Measurements from ENCODE around the gene SLC6A3. TPM values are rescaled to one million over a fixed set of nuclear protein-coding genes. Genes with fewer than 3 reads are reported as not detected.
A peak's percentile ranks its signal among the peaks of the same experiment; 100 is the strongest.

Gene SLC6A3
- total and polyA plus RNA-seq, 9 of the 15 experiments (the other 6 are each of a cell fraction or from before 2014, with no cell fraction given) = not detected

GRCh38 chr5:1437226-1437829, 7.9 kb downstream of the SLC6A3 start:
- intact Hi-C loops (cut with micrococcal nuclease) (no loop called here), in situ Hi-C loops (cut with MboI) (no loop called here)
- no peaks in the 10 kb centered on the region; the same call in 1 of the 2 replicates for H4K20me1 ChIP-seq (replicated peaks; ENCODE audit: control insufficient read depth, insufficient read depth, low read length)
- FAIRE-seq (no peak), DNase-seq (ENCODE audit: extremely low read depth in 1 of 4, low spot score in 3 of 4) (peak; percentile 36 to 43 (median 39)), ATAC-seq (peak; percentile 87)
- H3K4me2 ChIP-seq (ENCODE audit: insufficient read depth, low read length) = no peak overlapping the region; the same call in 1 of the 2 replicates
- no peaks in the 10 kb centered on the region for H3K9me1 ChIP-seq (ENCODE audit: control insufficient read depth, insufficient read depth, low read length)
- H3K36me3 ChIP-seq (ENCODE audit: control insufficient read depth, insufficient read depth, low read length) = no peaks in the 10 kb centered on the region
- no peak overlapping the region for H3K27ac ChIP-seq (ENCODE audit: extremely low read depth, low read depth, low read length)
- WGBS (ENCODE audit: insufficient coverage, low coverage, missing lambda C conversion rate) = 4% methylated on average over 8 of the region's 11 CpGs
- no peak overlapping the region for H2AFZ ChIP-seq (ENCODE audit: low read depth, low read length)
- H3K79me2 ChIP-seq (ENCODE audit: control insufficient read depth, insufficient read depth, low read length) = no peaks in the 10 kb centered on the region
- H3K4me3 ChIP-seq = no peak overlapping the region
- no peak overlapping the region for H3K9ac ChIP-seq (ENCODE audit: insufficient read depth in 1 of 2, low read depth in 2 of 2, low read length in 2 of 2)
- no peaks in the 10 kb centered on the region for H3K9me3 ChIP-seq (replicated peaks; ENCODE audit: control insufficient read depth, insufficient read depth, low read depth, low read length)
- BruUV-seq (replicated peaks) = no TSS peak
- ChIA-PET CTCF (ENCODE audit: low intra/inter-chr PET ratio) (no interaction called here), POLR2A (no interaction called here)
- H3K4me1 ChIP-seq (replicated peaks in 1 of 2; ENCODE audit: control insufficient read depth in 2 of 2, insufficient read depth in 2 of 2, low read length in 2 of 2) = no peaks in the 10 kb centered on the region; a peak in 1 of 5 replicates
- H3K27me3 ChIP-seq (ENCODE audit: control insufficient read depth in 2 of 2, insufficient read depth in 2 of 2, low read length in 2 of 2) = peaks cover 37 to 68% of the 10 kb centered on the region in 2 experiments
- TF ChIP-seq FOSL1 (tag; conservative IDR thresholded peaks at IDR 0.05) = peak; percentile 42; the same call in 1 of the 2 replicates
- no peak for TF ChIP-seq ZNF140 (CRISPR knock-in tag; IDR thresholded peaks at IDR 0.05)
- TF ChIP-seq, protein P1, sequence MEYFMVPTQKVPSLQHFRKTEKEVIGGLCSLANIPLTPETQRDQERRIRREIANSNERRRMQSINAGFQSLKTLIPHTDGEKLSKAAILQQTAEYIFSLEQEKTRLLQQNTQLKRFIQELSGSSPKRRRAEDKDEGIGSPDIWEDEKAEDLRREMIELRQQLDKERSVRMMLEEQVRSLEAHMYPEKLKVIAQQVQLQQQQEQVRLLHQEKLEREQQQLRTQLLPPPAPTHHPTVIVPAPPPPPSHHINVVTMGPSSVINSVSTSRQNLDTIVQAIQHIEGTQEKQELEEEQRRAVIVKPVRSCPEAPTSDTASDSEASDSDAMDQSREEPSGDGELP (CRISPR knock-in tag; IDR thresholded peaks at IDR 0.05; ENCODE audit: borderline replicate concordance) = peak; percentile 73
- TF ChIP-seq, protein P2, sequence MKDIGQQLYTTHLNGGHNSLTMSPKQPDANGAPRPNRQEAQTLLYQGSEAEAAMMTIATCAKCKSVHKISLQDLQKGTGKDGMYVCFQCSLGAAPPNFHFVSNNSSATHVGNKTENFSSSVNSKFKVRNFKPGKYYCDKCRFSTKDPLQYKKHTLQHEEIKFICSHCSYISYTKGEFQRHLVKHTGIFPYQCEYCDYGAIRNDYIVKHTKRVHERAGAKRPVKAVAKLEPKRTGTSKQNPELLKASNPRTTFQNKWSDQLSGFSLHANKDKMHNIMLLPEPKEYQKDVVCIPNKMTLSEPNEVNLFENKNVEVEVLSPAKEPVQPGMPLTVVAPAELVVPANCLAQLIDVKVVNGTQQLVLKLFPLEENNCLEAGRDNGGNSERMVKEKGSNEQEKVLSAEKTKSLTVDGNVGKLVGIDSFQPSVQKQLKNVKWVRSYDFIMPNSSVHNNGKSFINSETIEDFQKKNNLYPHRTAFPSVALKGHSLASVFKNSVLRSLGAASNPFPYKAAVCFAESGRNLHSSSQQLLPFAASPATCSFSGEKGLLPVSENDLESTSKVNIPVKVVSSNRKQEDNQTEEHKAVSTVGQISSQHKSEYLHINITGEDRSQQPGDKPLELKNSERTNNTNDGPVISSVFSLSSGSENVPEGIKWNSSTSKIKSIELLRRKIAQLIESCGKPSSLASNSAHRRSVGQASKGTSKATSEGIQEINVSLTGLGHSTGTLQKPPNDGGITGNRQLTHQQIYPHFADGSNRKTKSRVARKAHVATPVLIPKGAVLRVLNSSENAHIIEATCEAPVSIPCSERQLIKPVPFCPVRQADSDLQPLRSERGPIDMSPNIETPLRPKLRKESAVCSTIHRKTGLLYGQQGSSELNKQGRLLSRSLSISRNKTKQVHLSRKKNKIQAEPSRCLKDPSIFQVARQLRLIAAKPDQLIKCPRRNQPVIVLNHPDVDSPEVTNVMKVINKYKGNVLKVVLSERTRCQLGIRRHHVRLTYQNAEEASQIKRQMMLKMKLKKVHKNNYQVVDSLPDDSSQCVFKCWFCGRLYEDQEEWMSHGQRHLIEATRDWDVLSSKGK (CRISPR knock-in tag; IDR thresholded peaks at IDR 0.05) = no peak
- peak; percentile 92 for TF ChIP-seq BHLHE40 (IDR thresholded peaks at IDR 0.05; ENCODE audit: low read length)
- TF ChIP-seq ZSCAN32 (CRISPR knock-in tag; IDR thresholded peaks at IDR 0.05) = no peak
- no peak for TF ChIP-seq ZNF431 (CRISPR knock-in tag; IDR thresholded peaks at IDR 0.05)
- no peak for TF ChIP-seq PHF21A (IDR thresholded peaks at IDR 0.05; ENCODE audit: borderline replicate concordance, low read depth)
- peak in 1 of 2 experiments; percentile 20; a peak in 1 of 4 replicates for TF ChIP-seq RAD21 (CRISPR knock-in tag; conservative IDR thresholded peaks at IDR 0.05 in 1 of 2, IDR thresholded peaks at IDR 0.05 in 1 of 2)
- TF ChIP-seq, protein P3, sequence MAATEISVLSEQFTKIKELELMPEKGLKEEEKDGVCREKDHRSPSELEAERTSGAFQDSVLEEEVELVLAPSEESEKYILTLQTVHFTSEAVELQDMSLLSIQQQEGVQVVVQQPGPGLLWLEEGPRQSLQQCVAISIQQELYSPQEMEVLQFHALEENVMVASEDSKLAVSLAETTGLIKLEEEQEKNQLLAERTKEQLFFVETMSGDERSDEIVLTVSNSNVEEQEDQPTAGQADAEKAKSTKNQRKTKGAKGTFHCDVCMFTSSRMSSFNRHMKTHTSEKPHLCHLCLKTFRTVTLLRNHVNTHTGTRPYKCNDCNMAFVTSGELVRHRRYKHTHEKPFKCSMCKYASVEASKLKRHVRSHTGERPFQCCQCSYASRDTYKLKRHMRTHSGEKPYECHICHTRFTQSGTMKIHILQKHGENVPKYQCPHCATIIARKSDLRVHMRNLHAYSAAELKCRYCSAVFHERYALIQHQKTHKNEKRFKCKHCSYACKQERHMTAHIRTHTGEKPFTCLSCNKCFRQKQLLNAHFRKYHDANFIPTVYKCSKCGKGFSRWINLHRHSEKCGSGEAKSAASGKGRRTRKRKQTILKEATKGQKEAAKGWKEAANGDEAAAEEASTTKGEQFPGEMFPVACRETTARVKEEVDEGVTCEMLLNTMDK (IDR thresholded peaks at IDR 0.05; ENCODE audit: borderline replicate concordance, insufficient read depth, low read depth, low read length, poor library complexity, severe bottlenecking) = peak; percentile 72
- no peak for TF ChIP-seq FOXA1 (IDR thresholded peaks at IDR 0.05; ENCODE audit: borderline replicate concordance)
- TF ChIP-seq L3MBTL2 (IDR thresholded peaks at IDR 0.05) = peak; percentile 40; the same call in 1 of the 2 replicates
- TF ChIP-seq, protein P4, sequence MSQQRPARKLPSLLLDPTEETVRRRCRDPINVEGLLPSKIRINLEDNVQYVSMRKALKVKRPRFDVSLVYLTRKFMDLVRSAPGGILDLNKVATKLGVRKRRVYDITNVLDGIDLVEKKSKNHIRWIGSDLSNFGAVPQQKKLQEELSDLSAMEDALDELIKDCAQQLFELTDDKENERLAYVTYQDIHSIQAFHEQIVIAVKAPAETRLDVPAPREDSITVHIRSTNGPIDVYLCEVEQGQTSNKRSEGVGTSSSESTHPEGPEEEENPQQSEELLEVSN (IDR thresholded peaks at IDR 0.05; ENCODE audit: borderline replicate concordance in 1 of 2, extremely low read depth in 1 of 2, insufficient read depth in 1 of 2, insufficient read length in 1 of 2, low read depth in 1 of 2, low read length in 1 of 2, poor library complexity in 1 of 2, severe bottlenecking in 1 of 2) = peak in 1 of 2 experiments; percentile 54
